HepG2 (cell line): ENCODE measurements around the gene TRIM34. TPM values are rescaled to one million over a fixed set of nuclear protein-coding genes. Genes with fewer than 3 reads are reported as not detected.

ENCODE experiments used
- ARHGAP35 ChIP-seq: sonication (generic); formaldehyde crosslinking; IDR thresholded peaks from 2 replicates; pipeline ENCODE4 v1.9.0; 2022; ENCODE audit warnings: mild to moderate bottlenecking, inconsistent platforms, moderate library complexity, missing genetic modification reagents, borderline replicate concordance
- BHLHE40 ChIP-seq: IDR thresholded peaks from 2 replicates; pipeline ENCODE4 v1.6.1; 2011; ENCODE audit warnings: low read length, improper control_type of control experiment
- CHD2 ChIP-seq: IDR thresholded peaks from 2 replicates; pipeline ENCODE4 v1.6.1; 2011; ENCODE audit warnings: low read depth, low read length, improper control_type of control experiment
- KLF16 ChIP-seq, 2 experiments: sonication (generic) in 1 of 2; formaldehyde crosslinking in 1 of 2; IDR thresholded peaks; 2 replicates each; pipeline versions ENCODE4 v1.6.1 to v1.8.0; 2016 to 2023; ENCODE audit warnings: missing genetic modification reagents in 2 of 2, missing compliant biosample characterization in 1 of 2
- MED1 ChIP-seq: sonication (generic); formaldehyde crosslinking; IDR thresholded peaks from 2 replicates; pipeline ENCODE4 v1.4.0; 2020; ENCODE audit warnings: missing genetic modification reagents
- MTA1 ChIP-seq: sonication (generic); formaldehyde crosslinking; IDR thresholded peaks from 2 replicates; pipeline ENCODE4 v1.4.0; 2020; ENCODE audit warnings: missing genetic modification reagents, mild to moderate bottlenecking, borderline replicate concordance
- REL ChIP-seq: sonication (generic); formaldehyde crosslinking; conservative IDR thresholded peaks from 2 replicates; pipeline ENCODE4 v1.8.0; 2022; ENCODE audit warnings: mild to moderate bottlenecking, missing genetic modification reagents, moderate library complexity
- RFXAP ChIP-seq: sonication (generic); formaldehyde crosslinking; IDR thresholded peaks from 2 replicates; pipeline ENCODE4 v1.4.0; 2020; ENCODE audit warnings: missing genetic modification reagents, borderline replicate concordance
- ZBTB38 ChIP-seq: sonication (generic); formaldehyde crosslinking; IDR thresholded peaks from 2 replicates; pipeline ENCODE4 v1.5.1; 2020; ENCODE audit warnings: mild to moderate bottlenecking, missing genetic modification reagents
- ZBTB7A ChIP-seq: sonication (generic); formaldehyde crosslinking; IDR thresholded peaks from 2 replicates; pipeline ENCODE4 v1.8.0; 2022; ENCODE audit warnings: mild to moderate bottlenecking, missing genetic modification reagents
- ZNF224 ChIP-seq: sonication (generic); formaldehyde crosslinking; IDR thresholded peaks from 2 replicates; pipeline ENCODE4 v1.5.0; 2020; ENCODE audit warnings: mild to moderate bottlenecking, missing genetic modification reagents
- ZNF556 ChIP-seq: sonication (generic); formaldehyde crosslinking; IDR thresholded peaks from 2 replicates; pipeline ENCODE4 v1.4.0; 2020; ENCODE audit warnings: mild to moderate bottlenecking, missing genetic modification reagents, borderline replicate concordance
- ZNF83 ChIP-seq: sonication (generic); formaldehyde crosslinking; IDR thresholded peaks from 2 replicates; pipeline ENCODE4 v1.4.0; 2020; ENCODE audit warnings: missing genetic modification reagents, mild to moderate bottlenecking, borderline replicate concordance
- ZNF879 ChIP-seq: sonication (generic); formaldehyde crosslinking; IDR thresholded peaks from 2 replicates; pipeline ENCODE4 v1.8.1; 2023; ENCODE audit warnings: missing genetic modification reagents
- polyA plus RNA-seq, 8 experiments: library from polyadenylated mRNA; depleted of rRNA in 3 of 8; stranded (reverse) in 7 of 8; unstranded in 1 of 8; fragments of >200 nt; fragmentation: Illumina TruSeq in 4 of 8; extraction: Trizol in 4 of 8; gene quantifications; 2 replicates each; pipeline versions ENCODE4 v1.2.1 to v1.2.3, GENCODE V29; 2011 to 2016; ENCODE audit warnings: low read depth in 4 of 8, missing spikeins in 1 of 8, mixed read lengths in 1 of 8; ENCODE audit not compliant: insufficient read depth in 1 of 8
- total RNA-seq, 5 experiments: library from RNA; depleted of rRNA; stranded (reverse); fragments of >200 nt; fragmentation: Illumina TruSeq; extraction: Trizol; gene quantifications; 2 replicates each; pipeline ENCODE4 v1.2.3, GENCODE V29; 2016; ENCODE audit warnings: low read depth in 1 of 5
- TF ChIP-seq, protein P1 (sequence below), 2 experiments: sonication (generic) in 1 of 2; formaldehyde crosslinking in 1 of 2; IDR thresholded peaks; 2 replicates each; pipeline versions ENCODE4 v1.5.1 to v1.6.1; 2011 to 2020; ENCODE audit warnings: borderline replicate concordance in 1 of 2, low read depth in 1 of 2, low read length in 1 of 2, mild to moderate bottlenecking in 1 of 2, missing genetic modification reagents in 1 of 2, moderate library complexity in 1 of 2
- TF ChIP-seq, protein P2 (sequence below): sonication (generic); formaldehyde crosslinking; IDR thresholded peaks from 2 replicates; pipeline ENCODE4 v1.4.0; 2020; ENCODE audit warnings: missing genetic modification reagents
- TF ChIP-seq, protein P3 (sequence below): sonication (generic); formaldehyde crosslinking; IDR thresholded peaks from 2 replicates; pipeline ENCODE4 v1.5.0; 2020; ENCODE audit warnings: mild to moderate bottlenecking, missing genetic modification reagents, borderline replicate concordance
- TF ChIP-seq, protein P4 (sequence below): IDR thresholded peaks from 2 replicates; pipeline ENCODE4 v1.6.1; 2016; ENCODE audit warnings: low read depth, control low read depth
- TF ChIP-seq, protein P5 (sequence below): sonication (generic); formaldehyde crosslinking; IDR thresholded peaks from 2 replicates; pipeline ENCODE4 v1.4.0; 2020; ENCODE audit warnings: mild to moderate bottlenecking, missing genetic modification reagents

TRIM34 gene
- total and polyA plus RNA-seq, 2 of the 13 experiments (the other 11 are each of a cell fraction or from before 2014, with no cell fraction given): 0.13 to 0.42 TPM

DNA sequence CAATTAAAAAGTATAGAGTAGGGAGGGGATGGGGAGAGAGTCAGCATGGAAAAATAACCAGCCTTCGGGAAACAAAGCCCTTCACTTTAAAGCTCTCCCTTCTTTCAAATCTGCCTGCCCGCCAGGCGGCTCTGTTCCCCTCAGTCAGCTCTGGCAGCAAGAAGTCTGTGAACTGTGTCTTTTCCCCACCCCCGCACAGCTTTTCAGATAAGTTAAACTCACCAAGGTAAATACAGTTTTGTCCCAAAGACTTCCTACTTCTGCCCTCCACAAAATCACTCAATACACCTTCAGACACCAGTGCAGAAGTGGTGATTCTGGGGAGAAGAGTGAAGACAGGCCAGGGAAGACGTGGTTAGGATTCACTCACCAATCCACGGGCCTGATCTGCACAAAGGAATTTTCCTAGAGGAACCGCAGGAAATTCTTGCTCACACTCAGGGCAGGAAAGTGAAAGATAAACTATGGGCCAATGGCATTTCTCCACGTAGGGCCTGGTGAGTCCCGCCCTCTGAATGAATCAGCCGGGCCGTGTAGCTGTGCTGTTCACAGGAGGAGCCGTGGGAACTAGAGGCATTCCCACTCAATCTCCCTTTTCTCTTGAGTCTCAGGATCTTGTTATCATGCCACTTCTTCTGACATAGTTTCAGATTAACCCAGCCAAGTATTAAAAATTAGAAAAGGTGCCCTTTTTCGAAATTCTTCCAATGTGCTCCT lies 60.0 kb downstream of the TRIM34 start, which contains the start of gene TRIM5 (continued):
- TF ChIP-seq, protein P1, sequence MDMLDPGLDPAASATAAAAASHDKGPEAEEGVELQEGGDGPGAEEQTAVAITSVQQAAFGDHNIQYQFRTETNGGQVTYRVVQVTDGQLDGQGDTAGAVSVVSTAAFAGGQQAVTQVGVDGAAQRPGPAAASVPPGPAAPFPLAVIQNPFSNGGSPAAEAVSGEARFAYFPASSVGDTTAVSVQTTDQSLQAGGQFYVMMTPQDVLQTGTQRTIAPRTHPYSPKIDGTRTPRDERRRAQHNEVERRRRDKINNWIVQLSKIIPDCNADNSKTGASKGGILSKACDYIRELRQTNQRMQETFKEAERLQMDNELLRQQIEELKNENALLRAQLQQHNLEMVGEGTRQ (IDR thresholded peaks at IDR 0.05; ENCODE audit: low read depth, low read length): no peak
- TF ChIP-seq, protein P1 (CRISPR knock-in tag; IDR thresholded peaks at IDR 0.05; ENCODE audit: borderline replicate concordance): no peak
- TF ChIP-seq ZNF879 (CRISPR knock-in tag) (no peak), ZBTB7A (no peak), CHD2 (no peak), ZNF556 (CRISPR knock-in tag) (no peak), ZNF83 (CRISPR knock-in tag) (no peak), RFXAP (CRISPR knock-in tag) (0 out of 2 replicates have a peak, but pooled peaks have one; percentile 45), ZBTB38 (CRISPR knock-in tag) (no peak), MTA1 (CRISPR knock-in tag) (no peak), KLF16 (CRISPR knock-in tag; IDR thresholded peaks at IDR 0.05) (0 out of 4 replicates have a peak, but pooled peaks of 1 of the 2 experiments have one; percentile 30), ZNF224 (CRISPR knock-in tag) (0 out of 2 replicates have a peak, but pooled peaks have one; percentile 46), REL (CRISPR knock-in tag) (no peak), BHLHE40 (no peak), MED1 (CRISPR knock-in tag) (no peak; the same call in 1 of the 2 replicates), ARHGAP35 (no peak)
- TF ChIP-seq, protein P2, sequence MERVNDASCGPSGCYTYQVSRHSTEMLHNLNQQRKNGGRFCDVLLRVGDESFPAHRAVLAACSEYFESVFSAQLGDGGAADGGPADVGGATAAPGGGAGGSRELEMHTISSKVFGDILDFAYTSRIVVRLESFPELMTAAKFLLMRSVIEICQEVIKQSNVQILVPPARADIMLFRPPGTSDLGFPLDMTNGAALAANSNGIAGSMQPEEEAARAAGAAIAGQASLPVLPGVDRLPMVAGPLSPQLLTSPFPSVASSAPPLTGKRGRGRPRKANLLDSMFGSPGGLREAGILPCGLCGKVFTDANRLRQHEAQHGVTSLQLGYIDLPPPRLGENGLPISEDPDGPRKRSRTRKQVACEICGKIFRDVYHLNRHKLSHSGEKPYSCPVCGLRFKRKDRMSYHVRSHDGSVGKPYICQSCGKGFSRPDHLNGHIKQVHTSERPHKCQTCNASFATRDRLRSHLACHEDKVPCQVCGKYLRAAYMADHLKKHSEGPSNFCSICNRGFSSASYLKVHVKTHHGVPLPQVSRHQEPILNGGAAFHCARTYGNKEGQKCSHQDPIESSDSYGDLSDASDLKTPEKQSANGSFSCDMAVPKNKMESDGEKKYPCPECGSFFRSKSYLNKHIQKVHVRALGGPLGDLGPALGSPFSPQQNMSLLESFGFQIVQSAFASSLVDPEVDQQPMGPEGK (CRISPR knock-in tag): no peak
- TF ChIP-seq, protein P3, sequence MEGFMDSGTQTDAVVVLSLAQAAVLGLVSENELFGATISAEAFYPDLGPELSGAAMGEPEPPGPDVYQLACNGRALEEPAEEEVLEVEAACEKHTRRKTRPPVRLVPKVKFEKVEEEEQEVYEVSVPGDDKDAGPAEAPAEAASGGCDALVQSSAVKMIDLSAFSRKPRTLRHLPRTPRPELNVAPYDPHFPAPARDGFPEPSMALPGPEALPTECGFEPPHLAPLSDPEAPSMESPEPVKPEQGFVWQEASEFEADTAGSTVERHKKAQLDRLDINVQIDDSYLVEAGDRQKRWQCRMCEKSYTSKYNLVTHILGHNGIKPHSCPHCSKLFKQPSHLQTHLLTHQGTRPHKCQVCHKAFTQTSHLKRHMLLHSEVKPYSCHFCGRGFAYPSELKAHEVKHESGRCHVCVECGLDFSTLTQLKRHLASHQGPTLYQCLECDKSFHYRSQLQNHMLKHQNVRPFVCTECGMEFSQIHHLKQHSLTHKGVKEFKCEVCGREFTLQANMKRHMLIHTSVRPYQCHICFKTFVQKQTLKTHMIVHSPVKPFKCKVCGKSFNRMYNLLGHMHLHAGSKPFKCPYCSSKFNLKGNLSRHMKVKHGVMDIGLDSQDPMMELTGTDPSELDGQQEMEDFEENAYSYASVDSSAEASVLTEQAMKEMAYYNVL (CRISPR knock-in tag): no peak
- TF ChIP-seq, protein P4, sequence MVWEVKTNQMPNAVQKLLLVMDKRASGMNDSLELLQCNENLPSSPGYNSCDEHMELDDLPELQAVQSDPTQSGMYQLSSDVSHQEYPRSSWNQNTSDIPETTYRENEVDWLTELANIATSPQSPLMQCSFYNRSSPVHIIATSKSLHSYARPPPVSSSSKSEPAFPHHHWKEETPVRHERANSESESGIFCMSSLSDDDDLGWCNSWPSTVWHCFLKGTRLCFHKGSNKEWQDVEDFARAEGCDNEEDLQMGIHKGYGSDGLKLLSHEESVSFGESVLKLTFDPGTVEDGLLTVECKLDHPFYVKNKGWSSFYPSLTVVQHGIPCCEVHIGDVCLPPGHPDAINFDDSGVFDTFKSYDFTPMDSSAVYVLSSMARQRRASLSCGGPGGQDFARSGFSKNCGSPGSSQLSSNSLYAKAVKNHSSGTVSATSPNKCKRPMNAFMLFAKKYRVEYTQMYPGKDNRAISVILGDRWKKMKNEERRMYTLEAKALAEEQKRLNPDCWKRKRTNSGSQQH (CRISPR knock-in tag): no peak
- TF ChIP-seq, protein P5, sequence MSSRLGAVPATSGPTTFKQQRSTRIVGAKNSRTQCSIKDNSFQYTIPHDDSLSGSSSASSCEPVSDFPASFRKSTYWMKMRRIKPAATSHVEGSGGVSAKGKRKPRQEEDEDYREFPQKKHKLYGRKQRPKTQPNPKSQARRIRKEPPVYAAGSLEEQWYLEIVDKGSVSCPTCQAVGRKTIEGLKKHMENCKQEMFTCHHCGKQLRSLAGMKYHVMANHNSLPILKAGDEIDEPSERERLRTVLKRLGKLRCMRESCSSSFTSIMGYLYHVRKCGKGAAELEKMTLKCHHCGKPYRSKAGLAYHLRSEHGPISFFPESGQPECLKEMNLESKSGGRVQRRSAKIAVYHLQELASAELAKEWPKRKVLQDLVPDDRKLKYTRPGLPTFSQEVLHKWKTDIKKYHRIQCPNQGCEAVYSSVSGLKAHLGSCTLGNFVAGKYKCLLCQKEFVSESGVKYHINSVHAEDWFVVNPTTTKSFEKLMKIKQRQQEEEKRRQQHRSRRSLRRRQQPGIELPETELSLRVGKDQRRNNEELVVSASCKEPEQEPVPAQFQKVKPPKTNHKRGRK (CRISPR knock-in tag): no peak
